Measurements from ENCODE around the gene HAND1.

Gene HAND1

DNA sequence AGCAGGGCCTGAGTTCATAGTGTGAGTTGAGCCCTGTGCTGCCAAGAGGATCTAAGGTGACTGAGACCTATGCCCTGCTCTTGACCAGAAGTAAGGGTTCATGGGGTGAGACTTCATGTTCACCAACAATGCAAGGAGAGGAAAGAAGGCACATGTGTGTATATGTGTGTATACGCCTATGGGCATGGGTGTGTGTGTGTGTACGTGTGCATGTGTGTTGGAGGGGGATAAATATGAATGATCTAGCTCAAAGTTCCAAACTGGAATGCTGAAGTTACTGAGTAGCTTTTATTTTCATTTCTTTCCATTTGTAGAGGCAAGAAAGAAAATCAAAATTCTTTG lies 25.6 kb upstream of the HAND1 start:
- DNase-seq = no peak

DNA sequence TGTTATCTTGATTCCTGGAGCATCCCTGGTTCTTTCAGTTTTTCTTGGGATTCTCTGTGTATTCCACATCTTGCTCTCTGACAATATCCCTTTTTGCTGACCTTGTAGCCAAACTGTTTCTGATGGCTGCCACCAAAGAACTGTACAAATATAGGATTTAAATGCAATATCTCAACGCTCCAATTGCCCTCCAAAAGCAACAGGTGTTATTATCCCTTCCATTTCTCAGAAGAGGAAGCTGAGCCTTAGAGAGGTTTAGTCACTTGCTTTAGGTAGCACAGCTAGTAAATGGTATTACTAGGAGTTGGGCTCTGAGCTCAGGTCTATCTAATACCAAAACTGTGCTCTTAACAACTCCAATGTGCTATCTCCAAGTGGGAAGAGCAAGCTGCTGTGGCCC lies 24.2 kb upstream of the HAND1 start:
- no peak for DNase-seq

DNA sequence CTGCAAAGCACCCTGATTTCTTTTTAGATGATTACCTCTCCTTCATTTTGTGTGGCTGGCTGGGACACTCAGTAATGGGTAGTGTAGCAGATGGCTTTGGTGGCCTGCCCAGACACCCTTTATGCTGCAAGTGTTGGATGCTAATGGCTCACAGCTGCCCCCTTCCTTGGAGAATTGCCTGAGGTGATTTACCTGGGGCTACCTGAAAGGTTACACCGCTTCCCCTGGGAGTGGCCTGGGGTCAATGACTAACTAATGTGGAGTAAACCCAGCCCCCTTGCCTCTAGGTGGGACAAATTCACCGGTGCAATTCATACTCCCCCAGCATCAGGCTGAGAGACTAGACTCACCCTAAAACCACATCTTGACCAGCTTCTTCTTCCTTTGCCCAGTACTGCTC lies 23.5 kb upstream of the HAND1 start:
- no peak for DNase-seq

DNA sequence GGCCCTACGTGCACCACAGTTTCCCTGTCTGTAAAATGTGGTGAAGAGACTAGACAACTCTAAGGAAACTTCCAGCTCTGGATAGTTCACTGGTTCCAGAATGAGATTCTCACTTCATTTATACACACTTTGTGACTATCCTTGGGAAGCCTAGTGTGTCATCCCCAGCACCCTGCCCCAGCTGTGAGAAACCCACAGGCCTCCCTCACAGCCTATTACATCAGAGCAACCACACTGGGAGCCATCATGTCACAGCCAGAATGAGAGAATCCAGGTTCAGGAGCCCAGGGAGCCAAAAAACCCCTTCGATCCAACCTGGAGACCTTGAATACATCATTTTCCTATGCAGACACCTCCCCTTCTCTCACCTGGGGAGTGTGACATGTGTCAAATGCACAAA lies 21.0 kb upstream of the HAND1 start:
- DNase-seq = no peak

DNA sequence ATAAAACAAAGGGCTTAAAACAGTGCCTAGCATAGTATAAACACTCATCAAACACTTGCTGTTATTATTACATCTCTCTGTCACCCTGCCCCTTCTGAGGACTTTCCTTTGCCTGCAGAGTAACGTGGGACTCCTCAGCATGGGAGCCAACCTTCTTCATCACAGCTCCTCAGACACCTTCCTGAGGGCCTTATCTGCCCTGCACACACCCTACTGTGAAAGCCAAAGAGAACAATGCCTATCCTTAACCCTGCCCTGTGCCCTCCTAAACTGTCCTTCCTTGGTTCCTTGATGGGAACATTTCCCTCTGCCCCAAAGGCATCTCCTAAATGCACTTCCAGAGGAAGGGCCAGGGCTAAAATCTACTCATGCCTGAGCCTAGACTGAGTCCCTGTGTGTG lies 20.6 kb upstream of the HAND1 start:
- no peak for DNase-seq

DNA sequence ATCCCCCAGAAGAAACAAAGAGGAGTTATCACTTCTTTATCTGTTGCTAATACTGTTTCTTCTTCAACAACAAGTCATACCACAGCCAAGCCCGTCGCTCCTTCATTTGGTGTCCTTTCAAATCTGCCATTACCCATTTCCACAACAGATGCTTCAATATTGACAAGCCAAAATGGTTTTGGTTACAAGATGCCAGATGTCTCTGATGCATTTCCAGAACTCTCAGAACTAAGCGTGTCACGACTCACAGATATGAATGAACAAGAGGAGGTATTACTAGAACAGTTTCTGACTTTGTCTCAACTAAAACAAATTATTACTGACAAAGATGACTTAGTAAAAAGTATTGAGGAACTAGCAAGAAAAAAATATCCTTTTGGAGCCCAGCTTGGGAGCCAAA lies 16.0 kb upstream of the HAND1 start:
- DNase-seq = no peak

DNA sequence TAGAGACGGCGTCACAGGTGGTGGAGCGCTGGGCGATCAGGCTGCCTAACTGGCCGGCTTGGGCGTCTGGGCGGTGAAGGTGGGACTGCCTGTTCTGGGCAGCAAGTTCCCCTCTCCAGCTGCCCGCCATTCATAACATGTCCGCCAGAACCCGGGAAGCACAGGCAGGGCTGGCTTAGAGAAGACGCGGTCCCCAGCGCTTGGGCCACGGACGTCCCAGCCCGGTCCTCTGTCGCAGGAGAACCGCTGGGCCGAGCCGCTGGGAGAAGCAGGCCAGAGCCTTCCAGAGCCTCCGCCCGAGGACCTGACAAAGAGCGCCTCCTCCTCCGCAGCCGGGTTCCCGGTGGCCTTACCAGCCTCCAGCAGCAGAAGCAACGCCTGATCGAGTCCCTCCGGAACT lies 15.2 kb upstream of the HAND1 start:
- DNase-seq = no peak

DNA sequence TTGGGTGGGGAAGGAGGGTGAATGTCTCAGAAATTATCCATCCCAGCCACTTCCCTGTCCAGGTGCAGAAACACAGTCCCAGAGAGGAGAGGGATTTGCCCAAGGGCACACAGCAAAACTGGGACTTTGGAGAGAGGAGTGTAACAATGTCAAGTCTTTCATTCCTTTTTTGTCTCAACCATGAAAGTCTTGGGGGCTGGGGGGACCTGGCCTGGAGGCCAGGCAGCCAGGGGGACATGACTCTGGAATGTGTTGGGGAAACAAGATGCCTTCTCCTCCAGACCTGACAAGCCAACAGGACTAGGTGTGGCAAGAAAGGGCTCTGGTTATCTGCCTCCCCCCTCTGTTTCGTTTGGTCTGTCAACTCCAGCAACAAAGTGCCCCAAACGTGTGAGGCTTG lies 13.9 kb upstream of the HAND1 start:
- DNase-seq = no peak

DNA sequence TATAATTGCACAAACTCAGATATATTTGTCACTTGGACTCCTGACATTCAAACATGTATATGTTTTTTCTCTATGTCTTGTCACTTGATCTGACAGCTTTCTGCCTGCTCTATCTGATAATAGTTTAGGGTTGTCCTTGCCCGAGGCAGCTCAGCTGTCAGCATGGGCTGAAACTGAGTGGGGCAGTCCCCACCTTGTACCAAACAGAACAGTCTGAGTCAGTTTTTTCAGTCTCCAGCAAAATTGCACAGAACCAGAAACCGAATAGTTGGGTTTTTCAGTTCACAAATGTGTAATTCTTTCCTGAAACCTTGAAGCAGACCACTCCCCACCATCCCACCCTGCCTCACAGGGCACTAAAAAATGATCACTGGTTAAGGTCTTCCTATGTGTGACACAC lies 9.5 kb upstream of the HAND1 start:
- DNase-seq = no peak

DNA sequence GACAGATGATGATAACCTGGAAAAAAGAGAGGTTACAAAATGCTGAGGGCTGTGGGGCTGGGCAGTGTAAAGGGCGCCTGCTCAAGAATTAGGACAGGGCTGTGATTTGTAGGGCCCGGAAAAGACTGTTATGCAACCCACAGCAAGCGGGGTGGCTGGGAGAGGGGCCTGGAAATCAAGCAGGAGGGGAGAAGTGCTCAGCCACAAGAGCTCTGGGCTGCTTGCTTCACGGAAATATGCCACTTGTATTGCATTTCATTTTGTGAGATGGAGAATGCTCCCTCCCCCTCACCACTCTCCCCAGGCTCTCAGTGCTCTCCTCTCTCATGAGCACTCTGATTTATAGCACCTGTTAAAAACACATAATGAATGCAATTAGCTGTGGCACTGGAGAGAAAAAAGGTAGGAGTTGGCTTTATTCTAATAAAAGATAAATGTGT lies 8.4 kb upstream of the HAND1 start:
- no peak for DNase-seq

DNA sequence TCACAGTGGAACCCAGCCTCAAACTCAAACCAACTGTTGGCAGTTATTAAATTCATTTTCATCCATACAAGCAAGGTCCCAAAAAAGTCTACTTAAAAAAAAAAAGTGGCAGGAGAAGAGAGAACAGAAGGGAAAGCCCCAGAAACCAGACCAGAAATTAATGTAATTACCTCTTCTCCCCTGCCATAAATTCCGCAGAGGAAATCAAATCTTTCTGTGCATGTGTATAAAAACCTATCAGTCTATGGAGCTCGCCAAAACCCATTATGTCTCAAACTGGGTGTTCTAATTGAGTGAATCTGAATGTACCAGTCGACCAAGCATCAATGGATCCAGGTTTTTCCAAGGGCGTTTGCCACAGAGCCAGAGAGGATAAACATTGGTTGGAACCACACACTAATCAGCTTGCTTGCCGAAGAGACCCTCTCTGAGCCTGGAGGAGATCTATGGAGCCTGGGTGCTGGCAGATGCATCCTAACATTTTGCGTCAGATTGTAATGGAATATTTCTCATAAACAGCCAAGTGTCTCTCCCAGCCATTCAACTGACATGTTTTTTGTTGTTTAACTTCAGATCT lies 7.9 kb upstream of the HAND1 start:
- DNase-seq = no peak

DNA sequence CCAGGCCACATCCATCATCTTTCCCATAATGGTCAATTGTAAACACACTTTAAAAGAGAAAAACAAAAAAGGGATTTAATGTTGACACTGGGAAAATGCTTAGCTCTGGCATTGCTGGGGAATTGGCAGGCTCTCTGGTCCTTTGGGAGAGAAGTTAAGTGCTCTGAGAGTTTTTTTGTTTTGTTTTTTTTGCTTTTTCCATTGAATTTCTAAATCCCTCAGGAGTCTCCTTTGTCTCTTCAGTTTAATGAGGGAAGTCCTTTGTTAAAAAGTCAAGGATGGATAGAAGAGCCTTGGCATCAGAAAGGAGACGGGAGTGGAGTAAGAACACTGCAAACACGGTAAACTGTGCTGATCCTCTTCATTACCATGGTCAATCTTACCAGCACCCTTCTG lies 7.1 kb upstream of the HAND1 start:
- DNase-seq = no peak

DNA sequence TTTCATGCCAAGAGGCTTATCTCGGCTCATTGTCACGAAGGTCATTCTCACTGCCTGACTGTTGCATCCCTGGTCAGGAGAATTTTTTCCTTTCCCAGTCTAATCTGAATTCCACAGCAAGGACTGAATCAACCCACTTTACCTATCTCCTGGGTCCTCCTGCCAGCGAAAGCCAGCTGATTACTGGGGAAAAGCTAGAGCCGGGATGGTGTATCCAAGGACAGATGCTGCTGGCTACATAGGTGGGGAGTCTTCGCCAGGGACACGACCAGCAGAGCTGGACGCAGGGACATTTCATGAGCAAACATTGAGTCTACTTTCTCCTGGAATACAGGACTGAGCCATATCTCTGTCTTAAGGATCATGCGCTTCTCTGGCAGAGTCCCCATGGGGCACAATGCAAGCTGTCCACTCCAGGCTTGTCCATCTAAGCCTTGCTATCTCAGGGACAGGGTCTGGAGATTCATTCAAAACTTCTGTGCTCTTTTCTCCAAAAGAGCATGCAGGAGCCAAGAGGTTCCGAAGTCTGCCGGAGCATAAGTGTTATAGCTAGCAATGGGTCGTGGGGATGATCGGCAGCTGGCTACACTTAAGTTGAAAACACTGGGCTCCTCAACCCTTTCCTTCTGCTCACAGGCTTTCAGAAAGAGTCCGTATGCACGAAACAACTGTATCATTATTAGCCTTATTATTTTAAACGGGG lies 6.5 kb upstream of the HAND1 start:
- no peak for DNase-seq

DNA sequence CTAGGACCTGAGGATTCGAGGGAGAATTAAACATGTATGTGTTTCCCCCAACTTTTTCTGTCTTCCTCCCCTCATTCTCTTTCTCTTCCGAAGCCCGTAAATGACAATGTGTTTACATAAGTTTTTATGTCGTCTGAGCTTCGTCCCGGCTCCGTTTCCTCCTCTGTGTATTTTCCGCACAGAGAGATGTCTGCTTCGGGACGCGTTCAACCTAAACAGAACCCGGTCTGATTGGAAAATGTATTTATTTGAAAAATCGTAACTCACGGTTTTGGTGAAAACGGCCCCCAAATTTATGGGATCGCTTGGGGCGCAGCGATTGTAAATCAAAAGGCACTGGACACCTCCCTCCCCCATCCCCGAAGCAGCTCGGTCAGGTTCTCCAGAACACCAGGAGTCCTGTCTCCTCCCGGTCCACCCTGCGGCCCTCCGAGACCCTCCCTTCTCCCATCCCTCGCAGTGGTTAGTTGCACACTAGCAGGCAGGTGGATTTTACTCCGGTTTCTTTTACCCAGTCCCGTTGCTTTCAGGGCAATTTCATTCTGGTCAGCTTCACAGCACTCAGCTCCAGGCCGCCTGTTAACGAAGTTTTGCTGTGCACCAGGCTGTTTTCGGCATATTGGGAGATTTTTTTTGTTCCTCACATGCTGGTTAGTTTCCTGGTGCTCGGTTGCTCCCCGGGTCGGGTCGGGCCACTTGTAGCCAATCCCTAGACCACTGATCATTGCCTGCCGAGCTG lies 5.8 kb upstream of the HAND1 start:
- DNase-seq = no peak

DNA sequence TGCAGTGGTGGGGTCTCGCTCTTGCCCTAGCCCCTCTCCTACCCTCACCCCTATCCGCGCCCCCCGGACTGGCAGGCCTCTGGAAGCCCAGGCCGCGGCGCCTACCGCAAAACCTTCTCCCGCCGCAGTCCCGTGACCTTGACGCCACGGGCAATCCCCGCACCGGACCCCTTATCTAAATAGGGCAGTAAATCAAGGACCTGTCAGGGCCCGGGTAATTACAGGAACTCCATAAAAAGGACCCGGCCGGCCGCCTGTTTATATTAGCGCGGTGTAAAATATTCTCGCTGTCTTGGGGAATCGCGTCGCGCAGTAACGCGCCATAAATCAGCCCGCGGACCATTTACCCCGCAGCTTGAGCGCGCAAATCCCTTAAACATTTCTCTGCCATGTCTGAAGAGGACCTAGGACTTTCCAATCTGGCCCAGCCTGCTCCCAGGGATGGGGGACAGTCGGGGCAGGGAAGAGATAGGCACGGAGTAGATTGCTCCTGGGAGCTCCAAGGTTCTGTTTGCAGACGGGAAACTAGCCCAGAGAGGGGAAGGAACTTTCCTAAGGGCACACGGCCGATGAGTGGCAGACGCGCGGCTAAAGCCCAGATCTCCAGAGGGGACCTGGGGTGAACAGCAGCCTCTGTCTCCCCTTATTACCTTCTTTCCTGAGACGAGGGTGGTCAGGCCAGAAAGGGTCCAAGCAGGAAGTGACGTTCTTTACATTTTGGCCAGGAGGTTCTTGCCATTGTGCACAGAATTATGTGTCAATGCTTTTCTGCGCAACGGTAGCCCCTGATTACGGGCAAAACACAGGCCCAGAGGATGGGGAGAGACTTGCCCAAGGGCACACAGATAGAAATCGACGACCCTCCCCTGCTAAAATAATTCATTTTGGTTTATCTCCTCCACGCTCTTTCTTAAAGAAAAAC lies 4.8 kb upstream of the HAND1 start:
- DNase-seq = no peak

DNA sequence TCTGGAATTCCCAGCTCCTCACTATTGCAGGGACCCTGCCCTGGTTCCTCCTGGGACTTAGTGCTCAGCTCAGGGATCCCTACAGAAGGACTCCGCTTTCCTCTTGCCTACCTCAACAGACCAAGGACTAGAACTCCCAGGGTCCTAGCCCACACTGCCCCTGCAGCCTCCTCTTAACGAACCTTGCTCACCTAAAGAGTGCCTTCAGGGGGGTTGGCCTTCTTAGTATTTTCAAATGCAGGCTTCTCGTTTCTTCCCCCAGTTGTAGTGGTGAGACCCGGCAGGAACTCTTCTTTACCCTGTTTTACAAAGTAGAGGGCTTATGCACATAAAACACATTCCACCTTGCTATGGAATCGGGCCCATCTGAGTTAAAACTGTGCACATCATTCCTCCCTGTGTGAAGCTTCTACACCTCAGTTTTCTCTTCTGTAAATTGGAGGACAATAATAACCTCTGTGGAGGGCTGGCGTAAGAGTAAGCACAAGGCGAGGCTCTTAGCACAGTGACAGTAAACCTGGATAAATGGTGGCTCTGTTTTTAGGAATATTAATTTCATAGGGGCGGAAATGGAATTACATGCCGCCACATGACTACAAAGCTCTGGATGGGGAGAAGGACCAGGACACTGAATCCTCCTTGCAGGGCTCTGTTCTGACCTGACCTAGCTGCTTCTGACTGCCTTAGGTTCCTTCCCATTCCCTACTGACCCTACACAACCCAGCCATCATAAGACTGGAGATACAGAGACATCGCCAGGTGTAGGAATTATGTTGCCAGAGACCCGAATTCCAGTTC lies 3.8 kb upstream of the HAND1 start:
- DNase-seq = no peak

DNA sequence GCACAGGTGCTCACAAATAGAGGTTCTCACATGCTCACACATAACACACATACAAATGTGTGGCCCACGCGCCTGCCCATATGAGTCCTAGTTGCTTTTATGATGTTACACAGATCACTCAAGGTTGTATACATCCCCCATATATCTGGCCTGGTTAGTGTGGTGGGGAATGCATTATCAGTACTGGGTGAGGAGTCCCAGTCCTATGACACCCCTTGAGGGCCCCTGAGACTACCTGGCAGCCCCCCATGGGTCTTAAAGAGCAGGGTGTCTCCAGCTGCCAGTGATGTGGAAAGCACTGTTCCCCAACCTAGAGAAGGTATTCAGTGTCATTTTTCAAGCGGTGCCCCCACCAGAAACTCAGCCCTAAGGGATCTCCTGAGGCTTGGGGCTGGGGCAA lies 2.8 kb upstream of the HAND1 start:
- no peak for DNase-seq

DNA sequence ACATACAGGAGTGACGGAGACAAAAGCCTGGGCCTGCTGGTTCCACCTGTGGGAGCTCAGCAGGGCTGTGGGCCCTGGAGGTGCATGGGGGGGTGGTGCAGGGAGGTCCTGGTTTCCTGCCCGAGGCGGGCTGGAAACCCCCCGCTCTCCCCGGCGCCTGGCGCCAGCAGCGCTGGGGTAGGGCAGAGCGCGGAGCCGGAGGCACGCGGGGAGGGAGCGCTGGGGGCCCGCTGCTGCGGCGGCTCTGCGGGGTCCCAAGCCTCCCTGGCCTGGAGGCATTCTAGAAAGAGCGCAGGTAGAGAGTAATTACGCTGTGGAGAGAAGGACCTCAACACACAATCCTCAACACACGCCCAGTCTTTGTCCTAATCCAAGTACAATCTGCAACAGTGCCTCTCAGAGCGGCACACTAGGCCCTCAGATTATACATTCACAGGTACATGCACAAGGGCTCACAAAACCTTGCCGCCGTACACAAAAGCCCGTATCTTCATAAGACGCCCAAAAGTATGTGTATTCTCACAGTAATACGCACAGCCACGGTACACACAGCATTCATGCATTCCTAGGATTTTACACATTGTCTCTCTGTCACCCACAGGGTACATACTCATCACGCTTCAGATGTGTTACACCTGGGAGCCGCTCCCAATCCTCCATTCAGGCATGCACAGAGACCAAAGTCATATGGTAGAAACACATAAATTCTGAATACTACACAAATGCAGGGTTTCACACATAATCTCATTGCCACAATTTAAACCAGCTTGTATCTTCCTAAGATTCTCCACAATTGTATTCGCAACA lies 2.1 kb upstream of the HAND1 start:
- no peak for DNase-seq

DNA sequence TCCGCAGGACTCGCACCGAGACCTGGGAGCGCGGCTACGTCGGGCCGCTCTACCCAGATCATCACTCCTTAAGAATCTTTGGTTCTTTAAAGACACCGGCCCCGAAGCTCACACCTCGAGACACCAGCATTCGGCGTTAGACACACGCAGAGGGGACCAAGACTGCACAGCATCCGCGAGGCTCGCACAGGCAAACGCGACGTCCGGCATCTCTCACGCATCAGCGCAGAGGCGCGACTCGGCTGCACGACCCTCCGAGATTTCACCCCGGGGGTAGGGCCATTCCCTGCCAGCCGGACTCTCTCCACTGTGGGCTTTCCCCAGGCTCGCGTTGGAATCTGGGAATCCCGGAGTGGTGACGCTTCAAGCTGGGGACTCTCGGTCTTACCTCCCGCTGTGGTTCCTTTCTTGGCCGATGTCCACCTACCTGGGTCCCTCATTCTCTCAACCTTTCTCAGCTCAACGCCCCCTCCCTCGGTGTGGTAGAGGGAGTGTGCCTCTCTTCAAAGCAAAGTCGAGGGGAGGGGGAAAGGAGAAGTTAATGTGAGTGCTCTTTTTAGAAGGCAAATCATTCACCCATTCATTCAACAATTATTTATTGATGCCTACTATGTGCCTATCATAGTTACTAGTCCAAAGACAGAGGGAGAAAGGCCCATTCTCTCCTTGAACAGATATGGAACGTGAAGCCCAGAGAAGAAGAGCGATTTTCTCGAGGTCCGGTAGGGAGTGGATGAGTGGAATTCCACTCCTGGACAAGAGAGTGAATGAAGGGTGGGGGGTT lies 1.3 kb upstream of the HAND1 start:
- DNase-seq = no peak

DNA sequence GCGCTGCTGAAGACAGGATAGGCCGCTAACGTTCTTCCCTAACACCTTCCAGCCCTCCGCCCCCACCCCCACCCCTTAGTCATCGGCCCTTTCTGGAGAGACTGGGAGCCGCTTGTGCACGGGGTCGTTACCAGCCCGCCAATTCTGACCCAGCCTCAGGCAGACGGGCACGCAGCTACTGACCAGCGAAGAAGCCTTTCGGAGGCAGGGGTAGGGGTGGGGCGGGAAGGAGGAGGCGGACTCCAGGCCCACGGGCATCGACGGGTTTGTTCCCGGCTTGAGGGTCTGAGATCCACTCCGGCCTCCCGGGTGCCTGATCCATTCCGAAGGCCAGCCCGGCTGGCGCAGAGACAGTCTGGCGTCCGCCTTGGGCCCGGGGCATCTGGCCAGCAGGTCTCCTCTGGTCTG lies 729 bp upstream of the HAND1 start:
- DNase-seq = no peak
